Measurements from ENCODE around the gene PLPP3.

Gene PLPP3

DNA sequence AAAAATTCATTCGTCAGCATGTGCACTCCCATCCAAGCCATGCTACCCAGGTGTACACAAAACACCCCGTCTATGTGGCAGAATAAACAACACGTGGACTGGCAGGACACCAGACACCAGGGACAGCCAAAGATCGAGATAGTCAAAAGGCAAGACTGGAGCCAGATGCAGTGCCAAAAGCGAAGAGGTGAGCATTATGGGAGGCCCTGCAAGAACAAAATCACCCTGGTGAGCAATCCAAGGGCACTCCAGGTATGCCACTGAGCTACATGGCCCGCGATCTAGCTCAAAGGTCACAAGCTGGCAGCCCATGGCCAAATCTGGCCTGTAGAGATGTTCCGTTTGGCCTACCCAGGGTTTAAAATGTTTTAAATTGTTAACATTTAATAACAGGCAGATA is 33.7 kb downstream of the PLPP3 start:
- DNase-seq: no peak

DNA sequence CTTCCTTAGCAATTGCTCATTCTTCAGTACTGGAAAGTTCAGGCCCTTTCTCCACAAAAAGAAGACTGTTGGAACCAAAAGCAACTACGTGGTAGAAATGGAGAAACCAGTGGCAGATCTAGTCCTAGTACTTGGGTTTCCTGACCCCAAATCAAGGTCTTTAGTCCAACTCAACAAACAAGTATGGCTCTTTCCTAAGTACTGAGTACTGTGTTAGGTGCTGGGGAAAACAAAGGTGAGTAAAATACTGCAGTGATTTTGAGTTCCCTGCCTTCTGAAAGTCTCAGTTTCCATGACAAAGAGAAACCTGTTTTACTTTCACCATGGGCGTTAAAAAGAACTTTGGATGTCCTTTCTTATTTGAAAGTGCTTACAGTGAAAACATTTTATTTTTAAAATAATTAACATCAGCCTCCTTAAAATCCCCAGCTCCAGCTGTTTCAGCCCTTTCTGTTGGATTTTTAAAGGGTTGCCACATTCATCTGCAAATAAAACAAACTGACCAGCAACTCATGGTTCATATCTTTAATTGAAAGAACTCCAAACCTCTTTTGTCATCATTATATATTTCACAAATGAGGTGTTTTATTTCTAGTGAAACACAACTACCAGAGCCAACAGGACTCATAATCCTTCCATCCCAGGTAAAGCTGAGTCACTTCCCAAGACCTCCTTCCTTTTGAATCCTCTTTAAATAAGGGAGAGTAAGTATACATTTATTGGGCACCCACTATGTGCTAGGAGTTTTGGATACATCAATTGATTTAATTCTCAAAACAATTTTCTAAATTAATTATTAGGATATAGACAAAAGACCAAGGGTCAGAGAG is 35.4 kb downstream of the PLPP3 start:
- no peak for DNase-seq

GRCh38 chr1:56542651-56543050 is 36.7 kb downstream of the PLPP3 start:
- DNase-seq: no peak

DNA sequence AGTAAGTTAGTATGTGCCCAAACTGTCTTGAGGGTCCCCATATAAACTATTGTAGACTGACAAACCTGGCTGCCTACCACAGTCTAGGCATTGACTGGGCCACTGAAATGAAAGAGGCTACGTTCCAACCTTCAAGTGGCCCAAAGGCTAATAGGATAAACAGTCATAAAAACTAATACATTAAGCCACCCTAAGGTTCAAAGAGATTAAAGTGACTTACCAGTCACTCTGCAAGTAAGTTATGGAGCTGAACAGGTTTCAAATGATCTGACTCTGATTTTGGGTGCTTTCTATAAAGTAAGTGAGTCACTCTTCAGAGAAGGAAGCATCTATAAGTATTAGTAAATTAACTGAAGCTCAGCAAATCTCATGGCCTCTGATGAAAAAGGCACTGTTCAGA is 38.0 kb downstream of the PLPP3 start:
- no peak for DNase-seq

GRCh38 chr1:56540467-56540866 is 38.9 kb downstream of the PLPP3 start:
- no peak for DNase-seq

GRCh38 chr1:56539520-56539931 is 39.8 kb downstream of the PLPP3 start:
- DNase-seq: no peak

DNA sequence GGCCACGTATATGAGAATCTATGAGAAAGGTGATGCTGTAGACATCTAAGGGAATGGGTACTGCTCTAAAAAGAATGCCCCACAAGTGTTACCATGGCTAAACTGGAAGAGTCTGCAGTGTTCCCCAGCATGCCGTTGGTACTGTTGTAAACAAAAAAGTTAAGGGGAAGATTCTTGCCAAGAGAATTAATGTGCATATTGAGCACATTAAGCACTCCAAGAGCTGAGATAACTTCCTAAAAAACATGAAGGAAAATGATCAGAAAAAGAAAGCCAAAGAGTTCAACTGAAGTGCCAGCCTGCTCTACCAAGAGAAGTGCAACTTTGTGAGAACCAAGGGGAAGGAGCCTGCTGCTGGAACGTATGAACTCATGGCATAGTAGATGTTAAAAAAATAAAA is 40.8 kb downstream of the PLPP3 start:
- no peak for DNase-seq

DNA sequence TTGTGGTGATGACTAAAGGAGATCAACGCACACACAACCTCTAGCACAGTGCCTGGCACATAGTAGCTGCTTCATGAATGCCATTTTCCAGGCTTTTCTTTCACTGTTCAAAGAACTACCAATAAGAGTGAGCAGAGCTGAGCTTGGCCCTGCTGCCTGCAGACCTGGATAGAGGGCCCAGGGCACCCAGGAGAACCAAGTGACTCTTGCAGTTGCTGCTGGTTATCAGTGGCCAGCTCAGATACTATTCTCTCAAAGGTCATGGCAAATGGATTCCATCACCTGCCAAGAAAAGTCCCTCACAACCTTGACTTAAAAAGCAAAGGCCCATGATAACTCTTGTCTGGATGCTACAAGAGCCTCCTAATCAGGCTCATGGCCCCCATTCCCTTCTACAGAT is 41.7 kb downstream of the PLPP3 start:
- no peak for DNase-seq

GRCh38 chr1:56535939-56536338 is 43.4 kb downstream of the PLPP3 start:
- no peak for DNase-seq

DNA sequence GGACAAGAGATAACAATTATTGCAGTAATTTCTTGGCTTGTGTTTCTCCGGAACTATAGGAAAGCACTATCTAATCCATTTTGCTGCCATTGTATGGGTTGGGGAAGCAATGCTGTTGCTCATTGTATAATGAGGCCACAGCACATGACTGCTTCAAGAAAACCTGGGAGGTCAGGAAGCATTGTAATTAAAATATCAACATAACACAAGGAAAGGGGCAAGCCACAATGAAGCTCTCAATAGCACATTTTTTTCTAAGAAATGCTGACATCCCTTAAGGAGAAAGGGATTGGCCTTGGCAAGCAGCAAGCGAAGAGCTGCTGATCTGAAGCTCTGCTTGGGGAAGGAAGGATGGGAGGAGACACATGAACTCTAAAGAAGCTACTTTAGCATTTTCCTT is 44.0 kb downstream of the PLPP3 start:
- DNase-seq: no peak

DNA sequence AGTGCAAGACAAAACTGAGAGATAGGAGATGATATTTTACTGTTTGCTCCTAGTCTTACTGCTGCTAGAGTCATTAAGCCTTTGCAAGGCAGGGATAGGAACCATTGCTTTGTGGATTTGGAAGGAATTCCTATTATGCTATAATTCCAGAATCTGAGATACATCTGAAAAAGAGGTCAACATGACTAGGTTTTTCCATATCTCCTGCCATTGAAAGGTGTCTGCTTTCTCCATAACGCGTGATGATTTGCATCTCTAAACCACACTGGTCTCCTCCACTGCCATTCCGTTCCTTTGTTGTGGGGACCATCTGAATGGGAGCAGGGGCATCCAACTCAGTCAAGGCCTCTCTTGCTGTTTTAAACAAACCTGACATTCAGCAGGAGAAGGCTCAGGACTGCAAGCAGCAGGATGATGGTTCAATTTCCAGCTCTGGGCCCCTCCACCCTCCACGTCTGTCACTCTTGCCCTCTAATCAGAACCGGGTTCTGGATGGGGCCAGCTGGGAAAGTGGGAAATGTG is 45.2 kb downstream of the PLPP3 start:
- no peak for DNase-seq

- DNase-seq: no peak
Measured at GRCh38 chr1:56533621-56534020, 45.7 kb downstream of the PLPP3 start.

DNA sequence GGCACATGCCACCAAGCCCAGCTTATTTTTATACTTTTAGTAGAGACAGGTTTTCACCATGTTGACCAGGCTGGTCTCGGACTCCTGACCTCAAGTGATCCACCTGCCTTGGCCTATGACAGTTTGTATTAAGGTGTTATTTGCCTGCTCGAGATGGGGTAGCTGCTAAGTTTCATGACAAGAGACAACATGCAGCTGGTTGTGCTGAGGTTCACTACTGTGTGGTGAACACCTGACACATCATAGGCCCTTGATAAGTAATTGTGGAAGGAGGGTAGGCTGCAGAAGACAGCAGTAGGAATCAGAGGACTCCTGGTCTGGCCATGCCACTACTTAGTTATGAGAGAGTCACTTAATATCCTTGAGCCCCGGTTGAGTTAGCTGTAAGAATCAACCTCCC is 46.2 kb downstream of the PLPP3 start:
- no peak for DNase-seq

- DNase-seq: no peak
Measured at GRCh38 chr1:56532350-56532683, 47.0 kb downstream of the PLPP3 start.

DNA sequence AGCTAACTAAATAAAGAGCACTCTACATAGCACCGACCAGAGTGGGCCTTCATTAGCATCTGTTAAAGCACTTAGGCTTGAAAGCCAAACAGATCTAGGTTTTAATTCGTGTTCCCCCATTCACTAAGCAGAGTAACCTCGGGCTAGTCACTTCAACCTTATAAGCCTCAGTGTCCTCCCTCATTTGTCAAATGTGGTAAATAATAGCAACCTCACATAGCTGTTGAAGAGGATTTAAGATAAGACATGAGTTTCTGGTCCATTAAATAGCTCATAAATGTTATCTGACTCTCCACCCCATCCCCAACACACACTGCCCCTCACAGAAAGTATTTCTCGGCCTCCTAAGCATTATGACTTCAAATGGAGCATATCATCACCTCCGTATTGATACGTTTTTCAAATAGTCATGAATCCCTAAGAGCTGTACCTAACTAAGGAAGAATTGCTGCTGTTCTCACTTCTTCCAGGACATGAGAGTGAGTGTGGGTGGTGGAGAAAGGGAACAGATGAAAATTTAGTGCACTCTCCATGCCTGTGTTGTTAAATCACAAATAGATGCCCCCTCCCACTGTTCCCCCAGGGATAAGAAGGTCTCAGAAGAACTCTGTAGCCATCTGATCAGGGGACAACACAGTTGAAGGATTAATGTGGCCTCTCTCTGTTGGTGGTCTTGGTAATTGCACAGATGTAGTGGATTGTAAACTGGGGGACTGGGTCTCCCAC is 47.6 kb downstream of the PLPP3 start:
- no peak for DNase-seq

DNA sequence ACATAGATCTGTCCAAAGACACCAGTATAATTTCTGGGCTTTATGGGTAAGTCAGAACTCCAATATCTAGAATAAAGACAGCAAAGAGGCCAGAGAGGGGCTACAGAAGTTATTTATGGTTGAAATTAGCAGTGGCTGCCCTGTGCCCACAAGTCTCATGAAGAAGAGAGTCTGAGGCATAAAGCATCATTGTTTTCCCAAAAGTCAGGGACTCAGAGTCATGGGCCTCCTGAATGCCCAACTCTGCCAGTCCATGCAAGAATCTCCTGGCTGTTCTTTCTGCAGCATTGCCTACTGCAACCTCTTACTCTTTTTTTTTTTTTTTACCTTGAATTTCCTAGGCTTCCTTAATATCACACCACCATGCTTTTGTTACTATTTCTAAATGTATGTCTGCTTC is 49.6 kb downstream of the PLPP3 start:
- DNase-seq: no peak

DNA sequence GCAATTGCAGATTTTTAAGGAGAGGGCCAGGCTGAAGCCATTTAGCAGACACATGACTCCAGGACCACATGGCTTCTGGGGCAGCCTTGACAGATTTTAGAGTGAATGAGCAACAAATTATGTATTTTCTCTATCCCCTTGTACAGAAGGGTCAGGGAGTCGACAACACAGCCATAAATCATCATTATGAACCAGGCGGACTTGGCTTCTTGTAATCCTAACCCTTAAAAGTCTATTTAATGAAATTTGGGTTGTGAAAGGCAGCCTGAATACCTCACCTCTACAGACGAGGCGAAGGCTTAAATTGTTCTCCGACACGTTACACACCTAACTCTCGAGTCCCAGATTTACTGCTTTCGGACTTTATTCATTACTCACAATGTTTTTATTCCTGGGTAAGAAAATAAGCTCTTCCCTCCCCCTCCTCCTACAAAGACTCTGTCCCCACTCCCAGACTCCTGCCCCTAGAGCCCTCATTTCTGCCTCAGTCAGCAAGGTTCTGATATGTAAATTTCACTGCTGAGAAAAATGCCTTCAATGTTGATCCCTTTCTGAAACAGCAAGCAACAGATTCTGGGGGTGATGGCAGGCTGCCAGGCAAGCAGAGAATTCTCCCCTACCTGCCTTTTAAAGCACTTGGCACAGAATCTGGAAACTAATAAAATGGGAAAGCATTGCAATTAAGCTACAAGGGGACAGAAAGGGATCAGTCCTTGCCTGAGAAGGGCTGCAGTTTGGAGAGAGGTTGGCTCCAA is 51.6 kb downstream of the PLPP3 start:
- peak; percentile 48 for DNase-seq

DNA sequence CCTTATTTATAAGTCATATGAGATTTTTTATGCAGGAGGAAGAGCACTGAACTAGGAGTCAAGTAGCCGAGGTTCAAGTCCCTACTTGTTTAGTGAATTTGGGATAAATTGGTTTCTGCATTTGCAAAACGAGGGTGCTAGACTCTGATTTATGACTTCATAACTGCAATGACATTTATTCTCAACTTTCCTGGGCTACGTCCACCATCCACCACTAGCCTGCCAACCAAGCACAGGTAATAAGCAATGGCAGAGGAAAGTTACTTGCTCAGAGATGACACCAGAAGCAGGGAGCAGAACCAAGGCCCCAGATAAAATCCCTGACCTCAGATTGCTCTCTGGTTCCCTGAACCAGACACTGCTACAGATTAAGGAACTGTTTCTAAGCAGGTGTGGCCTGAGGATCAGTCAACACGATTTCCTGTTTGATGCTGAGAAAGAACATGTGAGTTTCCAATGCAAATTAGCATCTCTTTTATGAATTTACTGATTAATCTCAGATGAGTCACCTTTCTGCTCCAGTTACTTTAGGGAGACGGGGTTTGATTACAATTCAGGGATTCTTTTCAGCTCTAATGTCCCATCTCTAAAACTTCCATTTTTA is 52.7 kb downstream of the PLPP3 start:
- DNase-seq: no peak

GRCh38 chr1:56525489-56526041 is 53.8 kb downstream of the PLPP3 start:
- no peak for DNase-seq

DNA sequence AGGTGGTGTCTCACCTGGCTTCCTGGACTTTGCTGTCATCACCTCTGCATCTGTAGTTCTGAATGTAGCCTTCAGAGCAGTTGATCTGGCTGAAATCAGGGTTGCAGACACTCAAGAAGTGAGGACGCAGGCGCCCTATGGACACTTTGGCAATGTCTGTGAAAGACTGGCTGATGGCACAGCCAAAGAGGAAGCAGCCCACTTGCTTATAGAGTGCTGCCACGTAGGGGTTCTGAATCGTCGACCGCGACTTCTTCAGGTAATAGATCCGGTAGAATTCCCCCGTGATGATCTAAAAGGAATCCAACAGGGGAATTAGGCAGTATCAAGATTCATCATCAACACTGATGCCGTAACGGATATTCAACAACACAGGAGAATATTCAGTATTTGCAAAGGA is 55.1 kb downstream of the PLPP3 start:
- no peak for DNase-seq

- no peak for DNase-seq
Measured at GRCh38 chr1:56522680-56523079, 56.7 kb downstream of the PLPP3 start.

DNA sequence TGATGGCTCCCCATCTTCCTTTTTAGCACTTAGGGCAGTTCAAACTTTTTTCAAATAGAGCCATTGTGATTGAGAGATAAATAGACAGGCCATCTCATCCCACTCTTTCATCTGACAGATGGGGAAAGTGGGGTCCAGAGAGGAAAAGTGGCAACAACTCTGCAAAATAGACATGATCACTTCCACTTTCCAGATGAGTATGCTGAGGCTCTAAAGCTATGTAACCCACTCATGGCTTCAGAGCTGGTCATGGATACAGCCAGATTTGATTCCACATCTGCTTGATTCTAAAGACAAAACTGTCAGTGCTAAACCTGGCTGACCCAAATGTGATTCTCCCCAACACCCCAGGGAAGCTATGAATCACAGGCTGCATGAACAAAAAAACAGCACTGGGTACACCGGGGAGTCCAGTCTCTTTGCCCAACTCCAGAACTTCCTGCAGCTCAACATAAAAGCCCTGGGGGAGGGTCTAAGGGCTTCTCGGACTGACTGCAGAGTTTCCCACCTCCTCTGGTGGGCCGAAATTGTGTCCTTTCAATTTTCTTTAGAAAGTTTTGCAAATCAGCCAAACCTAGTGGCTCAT is 59.3 kb downstream of the PLPP3 start:
- DNase-seq: no peak
